Small intestine (tissue), 7 donors: Measurements from ENCODE around the gene ADCY10. TPM values are rescaled to one million over a fixed set of nuclear protein-coding genes. Genes with fewer than 3 reads are reported as not detected.

Experiments used
- DNase-seq, 2 donors: peaks; one replicate each; pipeline versions ENCODE4 v3.0.0 to v3.0.0-alpha.2; 2013
- FAIRE-seq: peaks from 2 replicates; lab custom pipeline; 2012; peaks lifted over from hg19 to GRCh38; lab: Jason Lieb, UNC
- H3K27ac ChIP-seq, 3 donors: one replicate each; pipeline ENCODE4 v1.5.1; 2013; ENCODE audit warnings: low read length in 2 of 3, mild to moderate bottlenecking in 2 of 3, control low read depth in 1 of 3, inconsistent platforms in 1 of 3, low read depth in 1 of 3, moderate library complexity in 1 of 3
- H3K27me3 ChIP-seq, 3 donors: one replicate each; pipeline ENCODE4 v1.6.1; 2013; ENCODE audit warnings: low read length in 3 of 3, inconsistent platforms in 1 of 3; ENCODE audit not compliant: control insufficient read depth in 3 of 3, insufficient read depth in 3 of 3
- H3K36me3 ChIP-seq, 3 donors: one replicate each; pipeline ENCODE4 v1.6.1; 2013; ENCODE audit warnings: low read length in 3 of 3, inconsistent platforms in 1 of 3, low read depth in 1 of 3, mild to moderate bottlenecking in 1 of 3, moderate library complexity in 1 of 3; ENCODE audit not compliant: control insufficient read depth in 3 of 3, insufficient read depth in 2 of 3
- H3K4me1 ChIP-seq, 3 donors: one replicate each; pipeline ENCODE4 v1.6.1; 2013; ENCODE audit warnings: low read length in 2 of 3, inconsistent platforms in 1 of 3, low read depth in 1 of 3, mild to moderate bottlenecking in 1 of 3, moderate library complexity in 1 of 3; ENCODE audit not compliant: control insufficient read depth in 3 of 3, insufficient read depth in 2 of 3
- H3K4me3 ChIP-seq, 3 donors: one replicate each; pipeline ENCODE4 v1.5.1; 2013; ENCODE audit warnings: low read length in 3 of 3, control low read depth in 1 of 3, inconsistent platforms in 1 of 3, low read depth in 1 of 3, mild to moderate bottlenecking in 1 of 3, moderate library complexity in 1 of 3
- H3K9me3 ChIP-seq, 2 donors: one replicate each; pipeline ENCODE4 v1.6.1; 2013; ENCODE audit warnings: low read depth in 1 of 2, low read length in 1 of 2; ENCODE audit not compliant: control insufficient read depth in 2 of 2, insufficient read depth in 1 of 2
- WGBS, 3 donors: extraction: QIAGEN DNeasy Blood & Tissue Kit; methylation state at CpG; one replicate each; pipeline ENCODE4 v1.1.7; 2013; 5-methylcytosine and 5-hydroxymethylcytosine counted together
- polyA plus RNA-seq, 4 donors: library from polyadenylated mRNA; stranded (reverse) in 3 of 4; unstranded in 1 of 4; fragments of 200-250 nt in 3 of 4; fragments of 120-200 nt in 1 of 4; gene quantifications; one replicate each; pipeline versions ENCODE4 v1.2.1 to v1.2.3, GENCODE V29; 2013
- donor health status: healthy with polysubstance abuse.
- donor health status: control.
- donor health status: control.
- donor health status: Bipolar disorder and iron deficiency.
- donor health status: healthy.

Gene ADCY10
- polyA plus RNA-seq, 4 donors: 0.15 to 1.1 (median 0.40) TPM; not detected in 1

- H3K27me3 ChIP-seq: no peaks in the 10 kb centered on the region
- FAIRE-seq (no peak), DNase-seq (no peak)
- H3K27ac ChIP-seq: peak overlapping the region in 1 of 3 donors; percentile 40
- peaks cover 0 to under 1% (median 0%) of the 10 kb centered on the region in 3 donors for H3K4me1 ChIP-seq
- peaks cover 0 to 27% (median 5%) of the 10 kb centered on the region in 3 donors for H3K36me3 ChIP-seq
- no peak overlapping the region for H3K4me3 ChIP-seq
- 58 to 79% (median 74%) methylated on average over 5 of the region's 5 CpGs for WGBS, 3 donors
- H3K9me3 ChIP-seq: no peaks in the 10 kb centered on the region
Measured at GRCh38 chr1:167791281-167792187, 122.4 kb downstream of the ADCY10 start.

- Histone ChIP-seq H3K4me1 (peaks cover 0 to 2% (median 0%) of the 10 kb centered on the region in 3 donors), H3K36me3 (peaks cover 0 to 28% (median 5%) of the 10 kb centered on the region in 3 donors), H3K27me3 (no peaks in the 10 kb centered on the region), H3K27ac (no peak overlapping the region), H3K4me3 (no peak overlapping the region), H3K9me3 (no peaks in the 10 kb centered on the region)
- DNase-seq: no peak
- 72 to 87% (median 77%) methylated on average over 5 of the region's 5 CpGs for WGBS, 3 donors
- no peak for FAIRE-seq
Measured at GRCh38 chr1:167790117-167790516, 123.8 kb downstream of the ADCY10 start.

GRCh38 chr1:167789501-167789900, 124.4 kb downstream of the ADCY10 start:
- H3K27me3 ChIP-seq: no peaks in the 10 kb centered on the region
- H3K36me3 ChIP-seq: peaks cover 0 to 30% (median 6%) of the 10 kb centered on the region in 3 donors
- 89 to 93% (median 92%) methylated on average over 3 of the region's 3 CpGs for WGBS, 3 donors
- H3K4me1 ChIP-seq: peaks cover 0 to 2% (median 0%) of the 10 kb centered on the region in 3 donors
- no peak overlapping the region for H3K4me3 ChIP-seq
- FAIRE-seq: no peak
- H3K9me3 ChIP-seq: no peaks in the 10 kb centered on the region
- DNase-seq: no peak
- H3K27ac ChIP-seq: no peak overlapping the region

GRCh38 chr1:167786502-167786901, 127.4 kb downstream of the ADCY10 start:
- no peak for FAIRE-seq
- Histone ChIP-seq H3K36me3 (peaks cover 0 to 24% (median 6%) of the 10 kb centered on the region in 3 donors), H3K4me1 (peaks cover 0 to 2% (median 0%) of the 10 kb centered on the region in 3 donors), H3K9me3 (no peaks in the 10 kb centered on the region), H3K27me3 (no peaks in the 10 kb centered on the region), H3K27ac (no peak overlapping the region), H3K4me3 (no peak overlapping the region)
- WGBS, 3 donors: 74 to 80% (median 80%) methylated on average over 5 of the region's 5 CpGs
- peak in 1 of 2 donors; percentile 24 for DNase-seq

- peaks cover 0 to 17% (median 6%) of the 10 kb centered on the region in 3 donors for H3K36me3 ChIP-seq
- WGBS, 3 donors: 93 to 98% (median 96%) methylated on average over 3 of the region's 3 CpGs
- DNase-seq: no peak
- no peaks in the 10 kb centered on the region for H3K27me3 ChIP-seq
- no peak overlapping the region for H3K4me3 ChIP-seq
- no peaks in the 10 kb centered on the region for H3K9me3 ChIP-seq
- H3K4me1 ChIP-seq: peaks cover 0 to 2% (median 0%) of the 10 kb centered on the region in 3 donors
- no peak for FAIRE-seq
- H3K27ac ChIP-seq: no peak overlapping the region
Measured at GRCh38 chr1:167784876-167785550, 128.9 kb downstream of the ADCY10 start.

GRCh38 chr1:167782946-167783345, 131.0 kb downstream of the ADCY10 start:
- H3K27me3 ChIP-seq: no peaks in the 10 kb centered on the region
- WGBS, 3 donors: 94 to 97% (median 96%) methylated on average over 1 of the region's 1 CpG
- H3K9me3 ChIP-seq: no peaks in the 10 kb centered on the region

GRCh38 chr1:167781558-167781957, 132.4 kb downstream of the ADCY10 start:
- FAIRE-seq: no peak
- WGBS, 3 donors: 97 to 98% (median 98%) methylated on average over 2 of the region's 2 CpGs
- Histone ChIP-seq H3K27ac (no peak overlapping the region), H3K4me1 (peaks cover 0 to 2% (median 0%) of the 10 kb centered on the region in 3 donors), H3K36me3 (peaks cover 0 to 13% (median 1%) of the 10 kb centered on the region in 3 donors), H3K9me3 (no peaks in the 10 kb centered on the region), H3K4me3 (no peak overlapping the region), H3K27me3 (no peaks in the 10 kb centered on the region)
- no peak for DNase-seq

More at GRCh38 chr1:167782946-167783345, 131.0 kb downstream of the ADCY10 start:
- H3K27ac ChIP-seq: no peak overlapping the region
- H3K4me1 ChIP-seq: peaks cover 0 to 2% (median 0%) of the 10 kb centered on the region in 3 donors
- FAIRE-seq (no peak), DNase-seq (no peak)
- H3K4me3 ChIP-seq: no peak overlapping the region
- H3K36me3 ChIP-seq: peaks cover 0 to 12% (median 1%) of the 10 kb centered on the region in 3 donors

- no peak overlapping the region for H3K4me3 ChIP-seq
- no peaks in the 10 kb centered on the region for H3K27me3 ChIP-seq
- H3K4me1 ChIP-seq: no peaks in the 10 kb centered on the region
- H3K27ac ChIP-seq: no peak overlapping the region
- 92 to 97% (median 95%) methylated on average over 5 of the region's 5 CpGs for WGBS, 3 donors
- no peak for DNase-seq
- no peaks in the 10 kb centered on the region for H3K9me3 ChIP-seq
- peaks cover 0 to 14% (median 4%) of the 10 kb centered on the region in 3 donors for H3K36me3 ChIP-seq
- FAIRE-seq: no peak
Measured at GRCh38 chr1:167777269-167777650, 136.7 kb downstream of the ADCY10 start.
